ENCODE data around the gene TMEM143. TPM values are rescaled to one million over a fixed set of nuclear protein-coding genes. Genes with fewer than 3 reads are reported as not detected.

The TMEM143 gene
- total and polyA plus RNA-seq, 3 donors from 2014 or later, result 5.0 to 22.9 (median 14.1) TPM

DNA sequence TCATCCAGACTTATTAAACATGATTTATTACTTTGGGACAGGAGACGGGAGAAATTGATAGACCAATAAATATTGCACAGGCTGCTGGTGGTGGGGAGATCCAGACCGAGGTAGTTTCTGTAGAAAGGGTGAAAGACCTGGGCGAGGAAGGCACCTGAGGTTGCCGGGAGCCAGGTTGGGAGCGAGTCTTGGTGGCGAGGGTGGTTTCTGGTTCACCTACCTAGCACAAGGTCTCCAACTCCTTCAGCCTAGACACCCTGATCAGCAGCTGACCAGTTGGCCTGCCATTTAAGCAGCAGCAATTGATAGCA lies 31.4 kb downstream of the TMEM143 start:
- Histone ChIP-seq H3K36me3 (ENCODE audit: low read depth, missing control alignments) (no peaks in the 10 kb centered on the region), H3K27ac (peak overlapping the region; percentile 84 to 90), H3K4me1 (peaks cover 10% of the 10 kb centered on the region), H3K27me3 (no peaks in the 10 kb centered on the region), H3K4me3 (no peak overlapping the region), H3K9me3 (no peaks in the 10 kb centered on the region)
- intact Hi-C loops (cut with DNase I; ENCODE audit: low total_unique reads), result no loop called here
- no peak for TF ChIP-seq CTCF (IDR thresholded peaks at IDR 0.05)
- no peak for TF ChIP-seq POLR2A (IDR thresholded peaks at IDR 0.05)
- no peak for DNase-seq
- WGBS, 2 donors, result 59 to 63% methylated on average over 6 of the region's 6 CpGs

DNA sequence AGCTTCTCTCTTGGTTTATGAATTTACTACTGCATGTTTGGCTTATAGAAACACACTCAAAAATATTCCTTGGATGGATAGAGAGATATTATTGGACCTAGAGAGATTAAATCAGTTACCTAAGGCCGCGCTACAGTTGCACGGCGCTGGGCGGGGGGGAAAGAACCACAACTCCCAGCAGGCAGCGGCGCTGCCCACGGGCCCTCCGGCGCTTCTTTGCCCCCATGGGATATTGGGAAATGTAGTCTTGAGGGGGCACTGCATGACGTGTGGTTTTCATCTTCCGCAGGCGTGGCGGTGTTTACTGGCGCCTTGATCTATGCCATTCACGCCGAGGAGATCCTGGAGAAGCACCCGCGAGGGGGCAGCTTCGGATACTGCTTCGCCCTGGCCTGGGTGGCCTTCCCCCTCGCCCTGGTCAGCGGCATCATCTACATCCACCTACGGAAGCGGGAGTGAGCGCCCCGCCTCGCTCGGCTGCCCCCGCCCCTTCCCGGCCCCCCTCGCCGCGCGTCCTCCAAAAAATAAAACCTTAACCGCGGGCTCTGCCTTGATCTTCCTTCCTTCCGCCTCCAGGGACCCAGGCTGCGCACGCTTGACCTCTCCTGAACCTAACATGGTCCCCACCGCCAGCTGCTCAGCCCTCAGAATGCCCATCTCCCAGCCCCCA lies 33.6 kb downstream of the TMEM143 start:
- H3K27ac ChIP-seq, result peak overlapping the region; percentile 80 to 85
- H3K9me3 ChIP-seq, result no peaks in the 10 kb centered on the region
- no peaks in the 10 kb centered on the region for H3K27me3 ChIP-seq
- H3K4me1 ChIP-seq, result peaks cover 10% of the 10 kb centered on the region
- TF ChIP-seq CTCF (IDR thresholded peaks at IDR 0.05), result no peak
- DNase-seq, result peak; percentile 90
- peak overlapping the region; percentile 43 to 61 for H3K4me3 ChIP-seq
- no peaks in the 10 kb centered on the region for H3K36me3 ChIP-seq (ENCODE audit: low read depth, missing control alignments)
- WGBS, 2 donors, result 32 to 35% methylated on average over 31 of the region's 41 CpGs
- intact Hi-C loops (cut with DNase I; ENCODE audit: low total_unique reads), result no loop called here

DNA sequence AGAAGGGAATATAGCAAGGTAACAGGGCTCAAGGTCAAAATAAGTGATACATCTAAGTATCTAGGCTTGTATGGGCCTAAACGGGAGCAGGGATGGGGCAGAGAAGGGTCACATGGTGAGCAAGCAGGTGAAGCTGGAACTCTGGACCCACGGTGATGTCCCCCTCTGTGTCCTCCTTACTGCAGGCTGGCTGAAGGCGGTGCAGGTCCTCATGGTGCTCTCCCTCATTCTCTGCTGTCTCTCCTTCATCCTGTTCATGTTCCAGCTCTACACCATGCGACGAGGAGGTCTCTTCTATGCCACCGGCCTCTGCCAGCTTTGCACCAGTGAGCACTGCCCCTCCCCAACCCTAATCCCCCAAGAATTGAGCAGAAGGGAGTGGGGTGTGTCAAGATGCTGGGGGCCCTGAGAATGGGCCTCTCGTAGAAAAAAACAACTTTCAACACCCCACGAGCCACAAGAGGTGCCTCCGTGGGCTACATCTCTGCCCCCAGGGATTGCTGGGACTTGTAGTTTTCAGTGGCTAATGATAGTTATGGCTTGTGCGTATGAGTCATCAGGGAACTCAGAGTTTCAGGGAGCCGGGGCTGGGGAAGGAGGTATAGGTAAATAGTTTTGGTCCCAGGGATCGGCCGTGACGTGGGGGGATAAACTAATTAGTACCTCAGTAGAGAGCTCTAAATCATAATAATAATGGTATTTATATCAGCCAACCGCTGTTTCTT lies 34.4 kb downstream of the TMEM143 start:
- no peaks in the 10 kb centered on the region for H3K9me3 ChIP-seq
- DNase-seq, result no peak
- 63 to 69% methylated on average over 15 of the region's 15 CpGs for WGBS, 2 donors
- H3K4me1 ChIP-seq, result peaks cover 15% of the 10 kb centered on the region
- peak overlapping the region in 1 of 2 donors; percentile 61 for H3K4me3 ChIP-seq
- intact Hi-C loops (cut with DNase I; ENCODE audit: low total_unique reads), result no loop called here
- H3K27ac ChIP-seq, result no peak overlapping the region
- H3K27me3 ChIP-seq, result no peaks in the 10 kb centered on the region
- TF ChIP-seq CTCF (IDR thresholded peaks at IDR 0.05) (no peak), POLR2A (IDR thresholded peaks at IDR 0.05) (no peak)
- no peaks in the 10 kb centered on the region for H3K36me3 ChIP-seq (ENCODE audit: low read depth, missing control alignments)

DNA sequence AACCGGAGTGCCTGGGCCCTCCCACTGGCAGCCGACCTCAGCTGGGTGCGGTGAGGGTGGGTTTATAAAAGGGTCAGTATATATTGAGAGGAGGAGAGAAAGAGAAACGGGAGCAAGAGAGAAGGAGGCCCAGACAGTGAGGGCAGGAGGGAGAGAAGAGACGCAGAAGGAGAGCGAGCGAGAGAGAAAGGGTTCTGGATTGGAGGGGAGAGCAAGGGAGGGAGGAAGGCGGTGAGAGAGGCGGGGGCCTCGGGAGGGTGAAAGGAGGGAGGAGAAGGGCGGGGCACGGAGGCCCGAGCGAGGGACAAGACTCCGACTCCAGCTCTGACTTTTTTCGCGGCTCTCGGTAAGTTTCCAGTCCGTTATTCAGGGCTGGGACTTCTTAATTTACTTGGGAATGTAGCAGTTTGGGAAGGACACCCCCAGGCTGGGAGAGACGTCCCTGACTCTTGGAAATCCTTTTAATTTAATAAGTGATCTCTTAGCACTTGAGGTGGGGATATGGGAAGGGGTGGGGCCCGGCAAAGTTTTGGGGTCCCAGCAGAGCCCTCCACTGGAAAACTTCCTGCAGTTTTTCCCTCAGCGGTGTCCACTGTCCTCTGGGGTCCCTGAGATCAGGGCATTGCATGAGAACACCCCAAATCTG lies 38.4 kb downstream of the TMEM143 start, which contains the start of gene EMP3:
TSS of gene EMP3 (plus strand) at position 288 of the 646 bp plus-strand sequence. CDS start 1,293 bp downstream, outside the sequence.
- intact Hi-C loops (cut with DNase I; ENCODE audit: low total_unique reads), result no loop called here
- no peaks in the 10 kb centered on the region for H3K27me3 ChIP-seq
- peak within 1 kb of the TSS; percentile 48 to 65 for H3K4me3 ChIP-seq
- no peaks in the 10 kb centered on the region for H3K36me3 ChIP-seq (ENCODE audit: low read depth, missing control alignments)
- H3K9me3 ChIP-seq, result no peaks in the 10 kb centered on the region
- peak; percentile 90 for DNase-seq
- peaks cover 22% of the 10 kb centered on the region for H3K4me1 ChIP-seq
- whole genome bisulfite sequencing, 2 donors, result 1 to 2% methylated on average over 22 of the region's 22 CpGs
- no peak for TF ChIP-seq CTCF (IDR thresholded peaks at IDR 0.05)
- TF ChIP-seq POLR2A (IDR thresholded peaks at IDR 0.05), result no peak
- H3K27ac ChIP-seq, result peak within 1 kb of the TSS; percentile 75 to 94
